HG03103 (cell line): ENCODE results near the gene CD46.

ENCODE experiments used
- ATAC-seq: cut with Tn5 transposase; IDR thresholded peaks from one replicate; pipeline ENCODE4 v1.9.1; 2021; ENCODE audit warnings: low read depth; ENCODE audit not compliant: unreplicated experiment

CD46 gene

GRCh38 chr1:207812778-207813511, 61.1 kb downstream of the CD46 start:
- ATAC-seq: no peak

DNA sequence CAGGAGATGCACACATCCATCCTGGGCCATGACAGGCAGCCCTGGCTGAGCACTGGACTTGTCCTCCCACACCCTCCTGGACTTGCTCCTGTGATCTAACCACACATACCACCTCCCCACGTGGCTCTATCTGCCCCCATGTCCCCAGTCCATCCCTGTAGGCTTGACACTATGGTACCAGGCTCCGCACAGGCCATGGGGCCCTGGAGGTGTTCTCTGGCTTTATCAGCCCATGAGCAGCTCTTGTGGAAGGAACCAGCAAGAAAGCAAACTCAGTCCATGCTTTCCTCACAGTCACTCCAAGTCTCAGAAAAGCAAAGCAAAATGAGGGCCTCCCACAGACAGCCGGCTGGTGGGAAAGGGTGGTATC, 61.6 kb downstream of the CD46 start:
- ATAC-seq: no peak

DNA sequence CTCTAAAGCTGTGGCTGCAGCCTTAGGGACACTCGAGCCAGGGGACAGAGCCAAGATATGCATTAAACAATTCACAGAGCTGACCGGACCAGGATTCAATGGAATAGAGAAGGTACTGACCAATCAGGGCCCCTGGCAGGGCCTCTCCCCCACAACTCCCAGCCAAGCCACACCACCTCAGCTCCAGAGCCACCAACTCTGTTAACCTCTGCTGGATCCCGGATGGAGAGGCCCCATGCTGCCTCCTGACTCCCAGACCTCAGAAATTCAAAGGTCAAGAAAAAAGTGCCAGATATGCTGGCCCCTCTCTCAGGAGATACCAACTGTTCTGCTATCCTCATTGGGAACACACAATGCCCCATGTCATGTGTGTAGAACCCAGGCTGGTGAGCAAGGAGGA, 62.1 kb downstream of the CD46 start:
- ATAC-seq: no peak

GRCh38 chr1:207814469-207814868, 62.6 kb downstream of the CD46 start:
- ATAC-seq: no peak

- ATAC-seq: no peak
Measured at GRCh38 chr1:207815466-207815865, 63.6 kb downstream of the CD46 start.

DNA sequence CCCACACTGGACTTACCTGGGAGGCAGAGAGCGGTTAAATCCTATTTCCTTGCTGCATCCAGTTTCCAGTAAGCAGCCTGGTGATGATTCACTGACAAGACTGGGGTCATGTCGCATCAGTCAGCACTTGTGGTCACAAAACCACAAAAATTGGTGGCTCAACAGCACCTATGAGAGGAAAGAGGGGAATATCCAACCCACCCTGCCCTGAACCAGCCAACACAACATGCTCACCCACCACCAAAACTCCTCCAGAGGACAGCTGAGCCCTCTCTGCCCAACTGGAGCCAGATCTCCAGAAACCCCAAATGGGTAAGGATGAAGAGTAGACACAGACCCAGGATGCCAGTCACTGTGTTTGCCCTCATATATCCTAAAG, 64.0 kb downstream of the CD46 start:
- no peak for ATAC-seq

- no peak for ATAC-seq
Measured at GRCh38 chr1:207817166-207817565, 65.3 kb downstream of the CD46 start.

- no peak for ATAC-seq
Measured at GRCh38 chr1:207817778-207818751, 66.2 kb downstream of the CD46 start.

- ATAC-seq: no peak
Measured at GRCh38 chr1:207818971-207819451, 67.2 kb downstream of the CD46 start.

- ATAC-seq: no peak
Measured at GRCh38 chr1:207820568-207821463, 69.0 kb downstream of the CD46 start.

GRCh38 chr1:207821464-207822045, 69.7 kb downstream of the CD46 start:
- no peak for ATAC-seq

GRCh38 chr1:207822124-207822601, 70.3 kb downstream of the CD46 start:
- peak; percentile 36 for ATAC-seq

- ATAC-seq: peak; percentile 65
Measured at GRCh38 chr1:207822602-207823451, 71.0 kb downstream of the CD46 start.

- ATAC-seq: no peak
Measured at GRCh38 chr1:207823531-207823879, 71.7 kb downstream of the CD46 start.

DNA sequence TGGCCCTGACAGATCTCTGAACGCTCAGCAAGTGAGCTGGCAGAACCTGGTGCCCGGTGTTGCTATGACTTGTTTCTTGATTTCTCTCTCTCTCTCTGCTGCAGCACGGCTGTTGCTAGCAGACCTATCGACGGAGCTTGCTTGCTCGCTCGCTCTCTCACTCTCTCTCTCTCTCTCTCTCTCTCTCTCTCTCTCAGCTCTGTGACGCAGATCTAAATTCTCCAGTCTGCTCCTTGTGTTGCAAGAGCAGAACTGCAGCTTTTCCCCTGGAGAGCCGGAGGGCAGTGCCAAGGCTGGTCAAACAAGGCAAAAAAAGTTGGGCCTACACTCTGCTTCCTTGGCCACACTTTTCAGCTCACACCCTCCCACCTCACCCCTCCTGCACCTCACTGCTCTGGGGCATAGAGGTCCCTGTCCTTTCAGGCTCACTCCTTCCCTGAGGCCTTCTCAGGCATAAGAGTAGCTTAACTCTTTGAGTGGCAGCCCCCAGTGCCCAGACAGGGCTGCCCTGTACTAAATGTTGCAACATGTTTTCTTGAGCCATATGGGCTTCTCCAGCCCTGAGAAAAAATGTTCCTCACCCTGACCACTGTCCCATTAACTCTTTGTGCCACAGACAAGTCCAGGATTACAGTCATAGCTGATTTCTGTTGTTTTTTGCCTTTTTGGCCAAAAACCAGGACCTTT, 72.2 kb downstream of the CD46 start:
- no peak for ATAC-seq

DNA sequence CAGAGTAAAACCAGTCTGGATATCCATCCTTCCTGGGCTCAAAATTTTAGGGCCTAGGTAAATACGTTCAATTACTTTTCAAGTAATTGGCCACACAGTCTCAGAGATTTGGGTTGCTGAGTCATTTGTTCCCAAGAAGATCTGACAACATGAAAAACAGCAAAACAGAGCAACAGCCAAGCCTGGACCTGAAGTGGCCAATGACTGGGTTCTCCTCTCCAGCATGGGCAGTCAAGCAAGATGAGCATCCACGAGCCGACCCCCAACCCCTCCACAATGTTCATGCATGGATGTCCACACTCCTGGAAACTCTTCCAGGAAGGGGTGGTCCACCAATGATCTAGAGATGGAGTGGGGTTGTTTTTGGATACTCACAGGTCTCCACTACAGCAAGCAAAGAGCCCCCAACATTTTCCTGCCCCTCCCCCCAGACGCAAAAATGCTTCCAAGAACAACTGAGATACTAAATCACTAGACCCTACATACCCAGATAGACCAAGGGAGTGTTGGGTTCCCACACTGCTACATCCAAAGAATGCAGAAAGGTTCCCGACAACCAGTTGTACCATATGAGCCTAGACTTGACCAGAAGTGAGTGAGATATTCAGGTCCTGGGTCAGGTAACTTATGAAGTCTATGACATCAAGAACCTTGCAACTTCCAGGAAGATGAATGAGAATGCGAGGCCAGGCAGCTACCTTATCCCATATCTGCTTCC, 73.0 kb downstream of the CD46 start:
- ATAC-seq: no peak

- ATAC-seq: no peak
Measured at GRCh38 chr1:207825409-207825695, 73.5 kb downstream of the CD46 start.
